Activated effector memory CD4-positive, alpha-beta T cell treated with Interleukin-2 at 50 U/mL for 16 hours (primary cell): ENCODE data around the gene MAPT.
A peak's percentile ranks its signal among the peaks of the same experiment; 100 is the strongest.

Experiments
- DNase-seq: peaks from one replicate; pipeline ENCODE4 v3.0.0-alpha.2; 2020

MAPT gene

DNA sequence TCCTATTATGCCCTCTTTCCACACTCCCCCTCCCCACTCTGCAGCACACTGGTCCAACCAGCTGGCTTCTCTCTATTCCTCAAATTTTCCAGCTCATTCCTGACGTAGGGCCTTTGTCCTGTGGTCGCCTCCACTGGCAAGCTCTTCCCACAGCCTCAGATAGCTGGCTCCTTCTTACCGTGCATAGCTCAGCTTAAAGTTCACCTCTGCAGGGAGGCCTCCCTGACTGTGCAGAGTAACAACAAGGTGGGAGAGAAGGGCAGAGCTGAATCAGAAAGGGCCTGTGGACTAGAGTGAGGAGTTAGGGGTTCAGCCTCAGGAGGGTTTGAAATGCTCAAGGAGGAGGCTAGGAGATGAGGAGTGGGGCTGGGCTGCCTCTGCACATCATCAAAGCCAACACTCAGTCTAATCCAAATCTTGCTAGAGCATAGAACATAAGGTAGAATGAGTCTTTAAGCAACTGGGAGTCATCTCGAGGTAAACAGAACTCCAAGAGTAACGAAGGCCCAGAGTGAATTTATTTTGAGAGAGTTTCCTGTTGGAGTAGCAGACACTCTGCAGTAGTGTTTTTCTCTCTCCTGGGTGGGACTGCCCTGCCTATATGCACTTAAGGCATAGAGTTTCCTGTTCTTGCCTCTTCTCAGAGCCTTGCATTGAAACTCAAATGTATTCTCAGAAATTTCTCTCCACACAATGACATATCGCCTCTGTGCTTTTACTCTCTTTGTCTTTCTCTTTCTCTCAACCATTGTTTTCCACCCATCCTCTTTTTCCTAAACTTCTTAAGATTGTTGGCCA lies 30.3 kb upstream of the MAPT start:
- DNase-seq = no peak

DNA sequence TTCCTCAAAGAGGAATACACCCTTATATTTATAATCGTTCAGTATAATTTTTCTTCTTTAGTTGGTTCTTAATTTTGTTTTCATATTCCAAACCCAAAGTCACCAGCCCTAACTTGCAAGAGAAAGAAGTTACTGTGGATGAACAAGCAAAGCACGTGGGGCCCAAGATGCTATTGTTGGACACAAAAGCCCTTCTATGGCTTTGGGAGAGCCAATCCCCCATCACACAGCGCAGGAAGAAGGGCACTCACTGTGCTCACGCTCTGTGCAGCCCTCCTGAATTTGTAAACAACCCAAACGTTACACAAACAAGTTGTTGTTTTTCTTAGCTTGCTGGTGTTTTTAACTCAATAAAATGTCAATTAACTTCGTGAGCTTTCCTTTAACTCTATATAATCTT lies 27.2 kb upstream of the MAPT start:
- DNase-seq = no peak

DNA sequence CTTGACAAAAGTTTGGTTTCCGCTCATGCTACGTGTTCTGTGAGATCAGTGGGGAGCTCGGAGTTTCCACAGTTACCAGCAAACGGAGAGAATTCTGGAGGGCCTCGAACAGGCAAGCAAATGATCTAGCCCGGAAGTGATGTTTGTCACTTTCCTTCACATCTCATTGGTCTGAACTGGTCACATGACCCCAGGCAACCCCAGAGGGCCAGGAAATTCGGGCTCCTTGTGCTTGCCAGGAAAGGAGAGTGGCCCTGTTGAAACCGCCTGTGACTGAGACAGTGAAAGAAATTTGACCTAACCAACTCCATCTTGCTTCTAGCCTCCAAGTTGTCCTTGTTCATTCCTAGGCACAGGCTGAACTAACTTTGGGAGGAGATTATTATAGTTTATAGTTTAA lies 26.7 kb upstream of the MAPT start:
- DNase-seq = no peak

DNA sequence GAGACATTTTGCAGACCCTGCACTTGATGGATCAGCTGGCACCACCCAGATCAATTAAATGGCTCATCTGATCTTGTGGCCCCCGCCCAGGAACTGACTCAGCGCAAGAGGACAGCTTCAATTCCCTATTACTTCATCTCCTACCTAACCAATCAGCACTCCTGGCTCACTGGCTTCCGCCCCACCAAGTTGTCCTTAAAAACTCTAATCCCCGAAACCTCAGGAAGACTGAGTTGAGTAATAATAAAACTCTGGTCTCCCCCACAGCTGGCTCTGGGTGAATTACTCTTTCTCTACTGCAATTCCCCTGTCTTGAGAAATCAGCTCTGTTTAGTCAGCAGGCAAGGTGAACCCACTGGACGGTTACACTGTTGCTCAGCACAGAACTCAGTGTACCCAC lies 26.1 kb upstream of the MAPT start:
- no peak for DNase-seq

DNA sequence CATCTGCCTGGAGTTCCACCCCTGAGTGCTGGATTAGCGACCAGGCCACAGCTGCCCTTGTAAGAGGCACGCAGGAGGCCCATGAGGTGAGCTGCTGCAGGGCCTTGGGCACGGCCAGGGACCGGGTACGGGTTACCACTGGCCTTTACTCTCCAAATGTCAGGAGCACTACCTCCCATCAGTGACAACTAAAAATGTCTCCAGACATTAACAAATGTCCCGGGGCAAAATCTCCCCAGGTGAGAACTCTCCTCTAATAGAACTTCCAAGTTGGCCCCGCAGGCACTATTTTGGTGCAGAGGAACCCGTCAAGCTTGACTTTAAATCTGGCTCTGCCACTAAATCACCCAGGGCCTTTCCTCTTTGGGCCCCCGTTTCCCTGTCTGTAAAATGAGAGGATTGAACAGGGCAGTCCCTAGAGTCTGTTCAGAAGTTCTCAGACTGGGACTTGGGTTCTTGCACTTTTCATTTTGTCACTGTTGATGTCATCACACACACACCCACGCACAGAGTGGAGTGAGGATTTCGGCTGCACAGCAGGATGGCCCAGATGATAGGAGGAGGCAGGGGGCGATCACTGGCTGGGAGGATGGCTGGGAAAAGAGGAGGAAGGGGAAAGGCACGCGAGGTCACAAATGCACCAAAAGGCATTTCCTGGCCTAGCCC lies 24.5 kb upstream of the MAPT start:
- DNase-seq = no peak

DNA sequence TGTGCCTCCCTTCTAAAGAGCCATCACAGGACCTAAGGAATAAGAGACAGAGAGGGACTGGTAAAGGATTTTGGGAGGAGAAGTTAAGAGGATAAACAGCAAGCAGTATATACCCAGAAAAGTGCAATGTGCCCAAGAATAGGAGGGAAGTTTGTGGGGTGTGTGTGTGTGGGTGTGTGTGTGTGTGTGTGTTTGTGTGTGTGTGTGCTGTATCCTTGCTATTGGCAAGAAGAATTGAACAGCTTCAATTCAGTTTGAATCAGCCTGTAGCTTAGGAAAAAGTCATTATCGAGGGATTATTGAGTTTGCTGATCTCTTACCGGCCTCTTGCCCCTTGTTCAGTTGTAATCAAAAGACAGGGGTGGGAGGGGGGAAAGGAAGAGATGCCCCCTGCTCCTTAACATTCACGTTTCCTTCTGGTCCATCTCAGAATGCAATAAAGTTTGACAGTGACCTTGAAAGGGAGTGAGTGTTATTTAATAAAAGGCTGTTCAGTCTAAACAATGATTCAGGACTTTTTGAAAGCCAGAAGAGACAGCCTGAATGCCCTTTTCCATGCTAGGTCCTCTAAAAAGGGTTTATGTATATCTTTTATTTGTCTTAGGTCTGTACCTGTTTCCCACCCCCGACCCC lies 23.9 kb upstream of the MAPT start:
- no peak for DNase-seq

DNA sequence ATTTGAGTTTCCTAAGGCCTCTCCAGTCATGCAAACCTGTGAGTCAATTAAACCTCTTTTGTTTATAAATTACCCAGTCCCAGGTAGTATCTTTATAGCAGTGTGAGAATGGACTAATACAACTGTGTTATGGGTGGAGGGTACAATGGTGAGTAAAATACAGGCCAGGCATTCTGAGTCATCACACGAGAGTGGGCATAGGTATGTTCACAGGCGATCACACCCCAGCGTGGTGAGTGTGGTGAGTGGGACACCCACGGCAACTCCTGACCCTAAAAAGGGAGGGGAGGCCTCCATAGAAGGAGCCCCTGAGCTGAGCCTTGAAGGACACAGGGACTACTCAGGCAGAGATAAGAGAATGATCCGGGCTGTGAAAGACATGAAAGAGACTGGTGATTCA lies 22.6 kb upstream of the MAPT start:
- no peak for DNase-seq

DNA sequence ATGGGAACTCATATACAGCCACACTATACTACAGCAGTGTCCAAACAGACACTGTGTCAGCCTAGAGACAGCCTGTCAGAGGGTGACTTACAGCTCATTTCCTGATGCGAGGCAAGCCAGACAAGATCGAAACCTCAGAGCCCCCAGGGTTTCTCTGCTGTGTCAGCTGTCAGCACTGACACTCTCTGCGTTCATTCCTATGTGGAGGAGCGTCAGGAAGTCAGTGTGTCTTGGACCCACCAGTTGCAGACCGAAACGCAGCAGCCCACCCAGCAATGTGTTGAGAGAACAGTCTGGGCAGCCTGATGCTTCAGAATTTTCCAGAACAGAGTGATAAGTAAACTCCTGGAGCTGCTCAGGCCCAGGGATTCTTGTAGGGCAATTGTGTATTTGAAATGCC lies 20.6 kb upstream of the MAPT start:
- peak; percentile 13 for DNase-seq

DNA sequence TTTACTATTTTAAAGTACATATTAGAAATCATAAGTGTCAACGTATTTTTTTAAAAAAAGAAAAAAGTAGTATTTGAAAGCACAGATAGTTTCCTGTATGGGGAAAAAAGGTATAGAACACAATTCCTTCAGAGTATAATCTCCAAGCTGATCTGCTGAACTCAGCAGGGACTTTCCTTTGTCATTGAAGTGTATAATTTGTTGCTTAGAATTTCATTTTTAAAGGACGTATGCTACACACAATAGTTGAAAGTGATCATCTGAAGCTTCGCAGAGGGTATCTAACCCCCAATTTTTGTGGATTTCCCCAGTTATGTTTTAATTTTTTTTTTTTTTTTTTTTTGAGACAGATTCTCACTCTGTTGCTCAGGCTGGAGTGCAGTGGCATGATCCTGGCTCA lies 20.2 kb upstream of the MAPT start:
- DNase-seq = no peak

DNA sequence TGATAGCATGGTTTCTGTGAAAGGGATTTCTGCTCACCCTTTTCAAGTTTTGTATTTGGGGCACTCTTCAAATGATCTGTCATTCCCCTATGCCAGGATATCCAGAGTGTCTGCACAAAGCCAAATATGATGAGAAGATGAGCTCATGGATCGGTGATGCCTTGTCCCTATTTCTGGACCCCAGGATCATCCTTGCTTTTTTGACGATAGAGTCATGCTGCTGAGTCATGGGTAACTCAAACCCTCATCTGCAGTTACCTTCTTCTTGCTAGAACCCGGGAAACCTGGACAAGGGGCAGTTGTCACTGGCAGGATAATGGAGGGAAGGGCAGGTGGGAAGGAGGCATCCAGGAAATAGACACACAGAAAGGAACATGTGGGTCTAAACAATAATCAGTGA lies 17.8 kb upstream of the MAPT start:
- DNase-seq = no peak

DNA sequence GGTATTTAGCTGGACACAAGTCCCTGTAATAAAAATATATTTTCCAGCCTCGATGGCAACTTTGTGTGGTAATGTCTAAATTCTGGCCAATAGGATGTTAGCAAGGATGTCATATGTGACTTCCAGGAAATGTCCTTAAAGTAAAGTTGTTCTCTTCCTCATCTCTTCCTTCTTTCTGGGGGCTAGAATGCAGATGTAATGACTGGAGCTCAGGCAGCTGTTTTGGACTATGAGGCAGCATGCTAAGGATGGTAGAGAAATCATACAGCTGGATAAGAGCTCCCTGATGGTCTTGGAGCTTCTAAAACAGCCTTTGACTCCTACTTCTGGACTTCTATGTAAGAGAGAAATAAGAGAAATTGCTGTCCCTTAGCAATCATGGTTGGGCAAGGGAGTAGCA lies 16.9 kb upstream of the MAPT start:
- no peak for DNase-seq

DNA sequence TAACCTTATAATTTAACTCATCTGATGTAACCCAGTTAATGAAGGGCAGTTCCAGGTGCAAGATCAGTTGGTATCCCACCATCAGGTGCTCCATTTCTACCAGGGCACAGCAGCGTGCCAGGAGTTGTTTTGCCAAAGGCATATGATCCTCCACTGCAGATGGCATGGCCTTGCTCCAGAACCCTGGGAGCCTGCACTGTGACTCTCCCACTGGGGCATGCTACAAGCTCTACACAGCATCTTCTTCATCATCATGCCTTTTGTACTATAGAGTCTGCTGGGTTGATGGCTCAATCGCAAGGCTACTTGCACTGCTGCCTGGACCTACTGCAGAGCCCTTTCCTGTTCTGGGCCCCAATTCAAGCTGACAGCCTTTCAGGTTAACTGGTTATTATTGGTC lies 11.3 kb upstream of the MAPT start:
- no peak for DNase-seq

DNA sequence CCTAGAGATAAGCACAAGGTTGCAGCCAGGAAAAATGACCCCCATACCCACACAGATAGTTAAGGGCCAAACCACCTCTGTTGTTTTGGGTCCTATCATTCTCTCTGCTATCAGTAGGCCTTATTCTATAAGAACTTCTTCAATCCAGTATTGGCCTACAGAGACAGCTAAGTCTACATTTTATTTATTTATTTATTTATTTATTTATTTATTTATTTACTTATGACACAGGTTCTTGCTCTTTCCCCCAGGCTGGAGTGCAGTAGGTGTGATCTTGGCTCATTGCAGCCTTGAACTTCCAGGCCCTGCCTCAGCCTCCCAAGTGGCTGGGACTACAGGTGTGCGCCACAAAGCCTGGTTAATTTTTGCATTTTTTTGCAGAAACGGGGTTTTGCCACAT lies 7.5 kb upstream of the MAPT start:
- DNase-seq = no peak

DNA sequence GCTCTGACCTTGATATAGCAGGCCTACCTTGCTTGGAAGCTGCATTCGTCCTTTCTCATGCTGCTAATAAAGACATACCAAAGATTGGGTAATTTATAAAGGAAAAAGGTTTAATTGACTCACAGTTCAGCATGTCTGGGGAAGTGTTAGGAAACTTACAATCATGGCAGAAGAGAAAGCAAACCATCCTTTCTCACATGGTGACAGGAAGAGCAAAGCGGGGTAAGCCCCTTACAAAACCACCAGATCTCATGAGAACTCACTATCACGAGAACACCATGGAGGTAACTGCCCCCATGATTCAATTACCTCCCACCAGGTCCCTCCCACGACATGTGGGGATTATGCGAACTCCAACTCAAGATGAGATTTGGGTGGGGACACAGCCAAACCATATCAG lies 6.0 kb upstream of the MAPT start:
- no peak for DNase-seq

DNA sequence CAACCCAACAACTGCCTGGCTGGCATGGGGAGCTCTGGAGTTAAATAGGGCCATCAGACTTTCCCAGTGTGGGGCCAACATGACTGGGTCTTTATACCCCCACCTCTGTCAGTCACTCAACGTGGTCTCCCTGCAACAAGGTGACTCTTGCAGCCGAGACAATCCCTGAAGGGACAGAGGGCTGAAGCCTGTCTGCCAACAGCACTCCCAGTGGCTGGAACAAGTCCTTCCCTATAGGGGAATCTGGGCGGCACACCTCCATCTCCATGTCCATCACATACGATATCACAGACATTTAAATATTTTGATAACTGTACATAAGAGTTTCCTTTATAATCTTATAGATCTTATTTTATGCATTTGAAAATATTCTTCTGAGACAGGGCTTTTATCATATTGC lies 4.8 kb upstream of the MAPT start:
- no peak for DNase-seq

DNA sequence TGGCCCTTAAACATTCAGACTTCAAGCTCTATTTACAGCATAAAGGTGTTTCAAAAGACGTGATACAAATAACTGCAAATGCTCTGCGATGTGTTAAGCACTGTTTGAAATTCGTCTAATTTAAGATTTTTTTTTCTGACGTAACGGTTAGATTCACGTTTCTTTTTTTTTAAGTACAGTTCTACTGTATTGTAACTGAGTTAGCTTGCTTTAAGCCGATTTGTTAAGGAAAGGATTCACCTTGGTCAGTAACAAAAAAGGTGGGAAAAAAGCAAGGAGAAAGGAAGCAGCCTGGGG lies 681 bp upstream of the MAPT start:
- no peak for DNase-seq

DNA sequence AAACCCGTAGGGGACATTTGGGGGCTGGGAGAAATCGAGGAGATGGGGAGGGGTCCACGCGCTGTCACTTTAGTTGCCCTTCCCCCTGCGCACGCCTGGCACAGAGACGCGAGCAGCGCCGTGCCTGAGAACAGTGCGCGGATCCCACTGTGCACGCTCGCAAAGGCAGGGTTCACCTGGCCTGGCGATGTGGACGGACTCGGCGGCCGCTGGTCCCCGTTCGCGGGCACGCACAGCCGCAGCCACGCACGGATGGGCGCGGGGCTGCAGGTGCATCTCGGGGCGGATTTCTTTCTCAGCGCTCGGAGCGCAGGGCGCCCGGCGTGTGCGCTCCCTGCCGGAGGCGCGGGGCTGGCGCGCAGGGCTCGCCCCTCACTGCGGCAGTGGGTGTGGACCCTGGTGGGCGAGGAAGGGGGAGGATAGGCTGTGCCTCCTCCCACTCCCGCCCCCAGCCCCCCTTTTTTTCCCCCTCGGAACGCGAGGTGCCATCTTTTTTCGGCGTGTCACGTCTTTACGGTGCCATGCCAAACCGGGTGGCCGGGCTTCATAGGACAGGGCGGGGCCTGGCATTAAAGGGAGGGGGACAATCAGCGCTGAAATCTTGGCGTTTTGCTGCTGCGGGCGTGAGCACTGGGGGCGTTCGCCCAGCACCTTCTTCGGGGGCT lies 1.1 kb downstream of the MAPT start:
- DNase-seq = no peak

DNA sequence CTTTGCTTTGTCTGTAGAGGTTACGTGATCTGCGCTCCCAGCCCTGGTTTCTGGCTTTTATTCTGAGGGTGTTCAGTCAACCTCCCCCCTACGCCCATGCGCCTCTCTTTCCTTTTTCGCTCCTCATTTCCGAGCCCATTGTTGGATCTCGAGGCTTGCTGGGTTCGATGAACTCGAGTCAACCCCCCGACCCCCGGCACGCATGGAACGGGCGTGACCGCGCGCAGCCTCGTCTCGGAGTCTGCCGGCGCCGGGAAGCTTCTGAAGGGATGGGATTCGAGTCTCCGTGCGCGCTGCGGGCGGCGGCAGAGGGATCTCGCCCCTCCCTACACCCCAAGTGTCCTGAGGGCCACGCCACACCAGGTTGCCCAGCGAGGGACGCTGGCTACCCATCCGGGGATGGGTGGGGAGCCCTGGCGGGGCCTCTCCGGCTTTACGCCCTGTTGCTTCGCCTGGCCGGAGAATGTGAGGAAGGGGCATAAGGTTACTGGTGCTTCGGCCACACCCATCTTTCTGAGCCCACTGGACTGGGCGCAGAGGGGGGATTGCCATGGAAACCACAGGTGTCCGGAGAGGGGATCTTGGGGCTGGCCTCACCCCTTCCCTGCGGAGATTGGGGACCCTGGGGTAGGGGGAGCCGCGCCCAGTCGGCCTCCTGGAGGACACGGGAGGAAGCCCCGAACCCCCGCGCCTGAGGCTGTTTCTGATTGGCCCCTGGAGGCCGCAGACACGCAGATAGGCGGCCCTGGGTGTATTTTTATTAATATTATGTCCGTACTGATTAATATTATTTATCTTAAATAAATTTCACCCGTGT lies 1.8 kb downstream of the MAPT start:
- DNase-seq = no peak

DNA sequence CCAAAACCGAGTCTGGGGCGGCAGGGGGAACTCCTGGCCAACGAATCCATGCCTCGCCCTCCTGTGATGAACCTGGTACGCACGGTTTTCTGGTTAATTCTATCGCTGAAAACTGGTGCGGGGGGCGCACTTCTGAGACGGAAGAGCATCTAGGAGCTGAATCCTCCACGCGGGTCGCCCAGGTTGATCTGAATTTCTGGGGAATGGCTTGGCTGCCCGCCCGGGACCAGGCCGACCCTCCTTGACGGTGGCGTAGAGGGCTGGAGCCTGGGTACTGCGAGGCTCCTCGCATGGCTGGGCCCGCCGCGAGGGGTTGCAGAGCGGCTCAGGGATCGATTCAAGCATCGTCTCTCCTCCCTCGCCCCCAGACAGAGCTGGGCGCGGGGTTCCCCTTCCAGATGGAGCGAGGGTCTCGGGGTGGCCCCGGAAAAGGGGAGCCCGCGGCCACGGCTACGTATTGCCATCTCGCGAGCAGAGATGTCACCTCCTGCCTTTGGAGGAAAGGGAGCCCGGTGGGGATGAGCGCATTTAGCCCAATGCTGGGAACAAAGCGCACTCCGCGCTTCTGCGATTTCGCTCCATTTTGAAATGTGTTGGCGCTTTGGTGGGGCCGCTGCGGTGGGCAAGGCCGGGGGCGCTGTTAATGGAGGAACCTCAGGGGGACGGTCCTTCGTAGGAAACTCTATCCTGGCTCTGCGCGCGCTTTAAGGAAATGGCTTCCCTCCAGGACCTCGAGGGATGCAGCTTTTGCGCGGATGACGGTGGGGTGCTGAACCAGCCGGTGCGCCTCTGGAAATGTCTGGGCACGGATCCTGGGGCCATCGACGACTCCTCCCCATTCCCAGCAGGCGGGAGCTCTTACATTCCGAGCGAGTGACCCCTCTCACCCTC lies 2.7 kb downstream of the MAPT start:
- DNase-seq = no peak

DNA sequence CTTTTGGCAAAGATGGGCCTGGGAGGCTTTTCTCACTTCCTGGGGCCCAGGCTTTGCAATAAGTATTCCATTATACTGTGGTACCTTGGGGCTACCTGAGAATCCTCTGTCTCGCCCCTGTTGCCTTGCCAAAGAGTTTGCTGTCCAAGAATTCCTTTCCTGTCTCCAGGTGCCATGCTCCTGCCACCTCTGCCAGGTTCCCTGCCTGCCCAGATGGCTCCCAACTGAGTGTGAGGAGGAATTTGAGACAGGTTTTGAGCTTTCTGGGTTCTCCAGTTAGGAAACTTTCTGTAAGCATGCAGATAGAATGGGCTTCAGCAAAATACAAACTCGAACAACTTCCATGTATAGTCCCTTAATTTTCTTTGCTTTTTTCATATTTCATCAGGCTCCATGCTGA lies 5.8 kb downstream of the MAPT start:
- no peak for DNase-seq

DNA sequence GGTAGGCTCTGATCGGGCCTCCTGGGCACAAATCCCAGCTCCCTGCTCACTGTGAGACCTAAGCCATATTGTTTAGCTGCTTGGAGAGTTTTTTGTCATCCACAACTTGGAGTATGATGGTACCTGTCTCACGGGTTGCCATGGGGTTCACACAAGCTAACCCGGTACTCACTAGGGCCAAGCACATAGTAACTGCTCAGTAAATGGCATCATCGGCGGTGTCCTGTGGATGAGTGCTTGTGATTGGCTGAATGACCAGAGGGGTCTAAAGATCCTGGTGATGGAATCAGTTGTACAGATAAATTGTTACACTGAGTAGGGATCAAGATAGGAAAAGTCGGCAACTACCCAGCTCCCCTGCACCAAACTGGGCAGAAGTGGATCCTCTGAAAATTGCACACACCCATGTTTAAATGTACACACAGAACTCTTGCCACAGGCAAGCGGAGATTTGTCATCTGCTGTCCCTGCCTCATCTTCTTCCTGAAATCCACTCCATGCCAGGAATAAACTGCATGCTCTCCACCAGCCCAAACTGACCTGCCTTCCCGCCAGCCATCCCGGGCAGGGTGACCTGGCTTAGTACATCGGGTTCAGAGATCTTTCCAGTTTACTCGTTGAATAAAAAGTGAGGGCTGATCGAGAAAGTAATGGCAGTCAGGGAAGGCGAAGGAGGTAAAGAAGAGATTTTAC lies 6.5 kb downstream of the MAPT start:
- DNase-seq = no peak
